Measurements from ENCODE around the gene SPINK13.

GRCh38 chr5:148255456-148255855 lies 13.1 kb upstream of the SPINK13 start:
- TF ChIP-seq, protein P1, sequence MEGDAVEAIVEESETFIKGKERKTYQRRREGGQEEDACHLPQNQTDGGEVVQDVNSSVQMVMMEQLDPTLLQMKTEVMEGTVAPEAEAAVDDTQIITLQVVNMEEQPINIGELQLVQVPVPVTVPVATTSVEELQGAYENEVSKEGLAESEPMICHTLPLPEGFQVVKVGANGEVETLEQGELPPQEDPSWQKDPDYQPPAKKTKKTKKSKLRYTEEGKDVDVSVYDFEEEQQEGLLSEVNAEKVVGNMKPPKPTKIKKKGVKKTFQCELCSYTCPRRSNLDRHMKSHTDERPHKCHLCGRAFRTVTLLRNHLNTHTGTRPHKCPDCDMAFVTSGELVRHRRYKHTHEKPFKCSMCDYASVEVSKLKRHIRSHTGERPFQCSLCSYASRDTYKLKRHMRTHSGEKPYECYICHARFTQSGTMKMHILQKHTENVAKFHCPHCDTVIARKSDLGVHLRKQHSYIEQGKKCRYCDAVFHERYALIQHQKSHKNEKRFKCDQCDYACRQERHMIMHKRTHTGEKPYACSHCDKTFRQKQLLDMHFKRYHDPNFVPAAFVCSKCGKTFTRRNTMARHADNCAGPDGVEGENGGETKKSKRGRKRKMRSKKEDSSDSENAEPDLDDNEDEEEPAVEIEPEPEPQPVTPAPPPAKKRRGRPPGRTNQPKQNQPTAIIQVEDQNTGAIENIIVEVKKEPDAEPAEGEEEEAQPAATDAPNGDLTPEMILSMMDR (conservative IDR thresholded peaks at IDR 0.05; ENCODE audit: low read depth, low read length): no peak
- TF ChIP-seq POLR2A (IDR thresholded peaks at IDR 0.05; ENCODE audit: low read depth, low read length) (no peak), RAD21 (IDR thresholded peaks at IDR 0.05; ENCODE audit: low read length) (no peak), CEBPB (IDR thresholded peaks at IDR 0.05; ENCODE audit: low read depth, low read length) (no peak), SMC3 (IDR thresholded peaks at IDR 0.05; ENCODE audit: low read depth, low read length) (no peak), CHD1 (IDR thresholded peaks at IDR 0.05; ENCODE audit: low read depth, low read length) (no peak), MXI1 (IDR thresholded peaks at IDR 0.05; ENCODE audit: borderline replicate concordance, low read depth, low read length) (no peak)
- TF ChIP-seq, protein P2, sequence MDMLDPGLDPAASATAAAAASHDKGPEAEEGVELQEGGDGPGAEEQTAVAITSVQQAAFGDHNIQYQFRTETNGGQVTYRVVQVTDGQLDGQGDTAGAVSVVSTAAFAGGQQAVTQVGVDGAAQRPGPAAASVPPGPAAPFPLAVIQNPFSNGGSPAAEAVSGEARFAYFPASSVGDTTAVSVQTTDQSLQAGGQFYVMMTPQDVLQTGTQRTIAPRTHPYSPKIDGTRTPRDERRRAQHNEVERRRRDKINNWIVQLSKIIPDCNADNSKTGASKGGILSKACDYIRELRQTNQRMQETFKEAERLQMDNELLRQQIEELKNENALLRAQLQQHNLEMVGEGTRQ (IDR thresholded peaks at IDR 0.05; ENCODE audit: low read depth, low read length): no peak
